Cardiac ventricle fibroblast (primary cell): ENCODE data around the gene INPP5K. TPM values are rescaled to one million over a fixed set of nuclear protein-coding genes. Genes with fewer than 3 reads are reported as not detected.

Experiments
- total RNA-seq: library from RNA; depleted of rRNA; stranded (reverse); fragments of >200 nt; gene quantifications from 2 replicates; pipeline ENCODE4 v1.2.3, GENCODE V29; 2015

The INPP5K gene
- 27.1 and 36.2 TPM in 2 replicates for total RNA-seq

DNA sequence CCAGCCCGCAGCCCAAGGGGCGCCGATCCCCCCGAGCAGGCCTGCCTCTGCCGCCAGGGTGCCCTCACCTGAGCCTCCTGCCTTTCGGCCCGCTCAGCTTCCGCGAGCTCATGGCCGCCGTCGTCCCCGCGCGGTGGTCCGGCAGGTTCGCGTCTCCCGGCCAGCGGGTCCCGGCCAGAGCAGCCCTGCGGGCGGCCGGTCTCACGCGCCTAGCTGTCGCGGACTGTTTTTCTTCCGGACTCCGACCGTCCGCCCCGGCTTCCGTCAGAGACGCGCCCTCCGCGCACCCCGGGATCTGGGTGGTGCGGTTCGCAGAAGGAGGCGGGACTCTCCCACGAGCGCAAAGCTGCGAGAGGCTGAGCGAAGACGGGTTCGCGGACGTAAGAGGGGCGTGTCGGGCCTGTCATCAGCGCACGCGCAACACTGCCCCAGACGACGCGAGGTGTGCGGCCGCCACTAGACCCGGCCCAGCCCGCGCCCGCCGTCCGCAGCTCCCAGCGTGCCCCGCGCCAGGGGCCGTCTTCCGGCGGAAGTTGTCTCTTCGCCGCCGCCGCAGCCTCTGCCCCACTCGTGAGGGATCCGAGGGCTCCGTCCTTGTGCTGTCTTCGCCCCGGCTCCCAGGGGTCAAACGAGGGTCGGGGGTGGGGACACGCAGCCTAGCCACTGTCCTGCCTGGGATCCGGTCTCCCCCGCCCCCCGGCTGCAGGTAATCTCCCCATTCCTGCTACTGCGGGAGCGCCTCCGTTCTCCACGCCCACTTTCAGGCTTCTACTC is at the start of gene INPP5K:
TSS of gene INPP5K (minus strand) at position 225 of the 774 bp plus-strand sequence. CDS start at position 112, 113 bp downstream.

GRCh38 chr17:1492249-1493206 is 23.9 kb downstream of the INPP5K start, which contains the start of gene MYO1C:
MYO1C (minus strand) TSS chr17:1492686; CDS start chr17:1492487, 199 bp downstream.

DNA sequence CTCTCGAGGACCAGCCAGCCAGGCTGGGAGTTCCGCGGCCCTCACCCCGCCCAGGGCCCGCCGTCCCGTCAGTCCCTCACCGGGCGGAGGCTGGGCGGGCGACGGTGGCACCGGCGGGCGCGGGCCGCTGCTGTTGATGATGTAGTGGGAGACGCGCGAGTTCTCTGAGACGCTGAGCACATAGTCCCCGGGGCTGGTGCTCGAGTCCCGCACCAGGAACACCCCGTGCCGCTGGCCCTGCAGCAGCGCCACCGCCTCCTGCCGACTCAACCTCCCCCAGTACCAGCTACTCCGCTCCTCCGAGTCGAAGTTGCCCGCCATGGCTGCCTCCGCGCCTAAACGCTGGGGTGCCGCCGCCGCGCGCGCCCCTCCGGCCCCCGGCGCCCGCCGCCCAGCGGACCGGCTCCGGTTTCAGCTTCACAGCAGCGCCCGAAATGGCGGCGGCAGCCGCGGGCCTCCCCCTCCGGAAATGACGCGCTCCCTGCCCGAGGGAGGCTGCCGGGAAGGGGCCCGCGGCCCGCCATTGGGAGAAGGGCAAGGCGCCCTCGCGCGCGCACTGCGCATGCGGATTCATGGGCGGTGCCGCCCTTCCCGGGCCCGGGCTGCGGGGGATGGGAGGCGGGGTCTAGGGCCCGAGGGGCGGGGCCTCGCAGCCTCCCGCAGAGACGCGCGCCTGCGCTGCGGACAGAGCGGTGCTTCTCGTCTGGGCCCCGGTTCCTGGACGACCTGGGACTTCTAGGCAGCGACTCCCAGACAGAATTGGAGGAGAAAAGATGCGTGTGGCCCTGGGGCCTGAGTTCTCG is 60.4 kb downstream of the INPP5K start, which contains the start of gene CRK:
TSS of gene CRK (minus strand) at position 436 of the 803 bp plus-strand sequence. CDS start at position 321, 115 bp downstream.

Other genes with a start within 250 kb of the INPP5K start
- not detected in 2 replicates for gene BHLHA9, start 246.2 kb downstream of the INPP5K start, total RNA-seq
- 0.12 TPM in 1 of 2 replicates, not detected in the other for gene TRARG1, start 236.9 kb downstream of the INPP5K start, total RNA-seq
- gene YWHAE, start 116.4 kb downstream of the INPP5K start, total RNA-seq: 421 and 599 TPM in 2 replicates
- 55.0 and 56.6 TPM in 2 replicates for gene CRK, start 60.4 kb downstream of the INPP5K start, total RNA-seq
- 84.9 and 88.5 TPM in 2 replicates for gene MYO1C, start 23.9 kb downstream of the INPP5K start, total RNA-seq
- gene PITPNA, start 46.2 kb upstream of the INPP5K start, total RNA-seq: 20.6 and 21.9 TPM in 2 replicates
- gene SLC43A2, start 112.2 kb upstream of the INPP5K start, total RNA-seq: 8.5 and 13.5 TPM in 2 replicates
- 4.2 and 7.6 TPM in 2 replicates for gene SCARF1, start 129.1 kb upstream of the INPP5K start, total RNA-seq
- 14.4 and 21.2 TPM in 2 replicates for gene RILP, start 133.3 kb upstream of the INPP5K start, total RNA-seq
- gene PRPF8, start 168.3 kb upstream of the INPP5K start, total RNA-seq: 99.4 and 109 TPM in 2 replicates
- 2.3 and 3.6 TPM in 2 replicates for gene TLCD2, start 193.8 kb upstream of the INPP5K start, total RNA-seq
- 36.5 and 36.7 TPM in 2 replicates for gene WDR81, start 208.1 kb upstream of the INPP5K start, total RNA-seq
- 0.69 and 1.8 TPM in 2 replicates for gene SERPINF2, start 226.3 kb upstream of the INPP5K start, total RNA-seq
- 2,338 and 2,916 TPM in 2 replicates for gene SERPINF1, start 245.4 kb upstream of the INPP5K start, total RNA-seq